Osteocyte (in vitro differentiated cells): ENCODE results near the gene OR52D1. TPM values are rescaled to one million over a fixed set of nuclear protein-coding genes. Genes with fewer than 3 reads are reported as not detected.

Experiments
- DNase-seq: peaks from one replicate; pipeline ENCODE4 v3.0.0; 2021; ENCODE audit warnings: mixed read lengths; ENCODE audit not compliant: unreplicated experiment; ENCODE audit errors: extremely low spot score
- H3K27ac Mint-ChIP-seq: one replicate; pipeline ENCODE4 v1.8.0; 2021; ENCODE audit warnings: mild to moderate bottlenecking, mixed read lengths; ENCODE audit not compliant: unreplicated experiment
- H3K27me3 Mint-ChIP-seq: one replicate; pipeline ENCODE4 v1.8.0; 2021; ENCODE audit warnings: mixed read lengths; ENCODE audit not compliant: unreplicated experiment
- H3K36me3 Mint-ChIP-seq: one replicate; pipeline ENCODE4 v1.8.0; 2021; ENCODE audit warnings: mixed read lengths; ENCODE audit not compliant: unreplicated experiment
- H3K4me1 Mint-ChIP-seq: one replicate; pipeline ENCODE4 v1.8.0; 2021; ENCODE audit warnings: mixed read lengths; ENCODE audit not compliant: unreplicated experiment
- H3K4me3 Mint-ChIP-seq: one replicate; pipeline ENCODE4 v1.8.0; 2021; ENCODE audit warnings: mild to moderate bottlenecking, moderate library complexity, mixed read lengths; ENCODE audit not compliant: unreplicated experiment
- H3K9me3 Mint-ChIP-seq: one replicate; pipeline ENCODE4 v1.8.0; 2021; ENCODE audit warnings: mixed read lengths; ENCODE audit not compliant: unreplicated experiment
- CTCF ChIP-seq: fragments of 200-600 bp; sonication (generic); IDR thresholded peaks from 2 replicates; pipeline ENCODE4 v1.5.0; 2021; ENCODE audit warnings: antibody characterized with exemption, mild to moderate bottlenecking, moderate library complexity
- total RNA-seq: library from RNA; stranded (reverse); gene quantifications from 2 replicates; pipeline ENCODE4 v1.2.1, GENCODE V29; 2021

OR52D1 gene
- total RNA-seq, 1 donor from 2014 or later = not detected

DNA sequence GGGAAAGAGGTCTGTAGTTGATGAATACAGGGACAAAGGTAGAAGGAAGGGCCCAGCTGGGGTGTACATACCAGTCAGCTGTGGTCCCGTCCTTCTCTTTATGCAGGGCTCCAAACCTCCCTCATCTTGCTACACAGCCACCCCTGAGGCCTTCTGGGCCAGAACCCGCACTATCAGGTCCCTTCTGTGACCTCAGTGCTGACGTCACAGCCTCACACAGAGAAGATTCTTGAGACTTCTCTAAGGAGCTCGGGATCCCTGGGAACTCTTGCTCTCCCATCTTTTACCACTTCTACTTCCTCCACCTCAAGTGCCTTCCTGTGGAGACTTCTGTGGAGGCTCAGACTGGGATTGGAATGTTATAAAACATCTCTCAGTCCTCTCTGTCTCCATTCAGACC, 21.3 kb downstream of the OR52D1 start, which contains the start of gene UBQLN3:
UBQLN3 (minus strand) TSS at position 155 of the 400 bp plus-strand sequence. CDS start 399 bp downstream, outside the sequence.
- Mint-ChIP-seq H3K27me3 (peaks cover 18% of the 10 kb centered on the region), H3K4me1 (no peaks in the 10 kb centered on the region), H3K4me3 (no peak within 1 kb of the TSS), H3K27ac (no peak within 1 kb of the TSS), H3K36me3 (no peaks in the 10 kb centered on the region), H3K9me3 (no peaks in the 10 kb centered on the region)
- DNase-seq = no peak
- no peak for TF ChIP-seq CTCF

DNA sequence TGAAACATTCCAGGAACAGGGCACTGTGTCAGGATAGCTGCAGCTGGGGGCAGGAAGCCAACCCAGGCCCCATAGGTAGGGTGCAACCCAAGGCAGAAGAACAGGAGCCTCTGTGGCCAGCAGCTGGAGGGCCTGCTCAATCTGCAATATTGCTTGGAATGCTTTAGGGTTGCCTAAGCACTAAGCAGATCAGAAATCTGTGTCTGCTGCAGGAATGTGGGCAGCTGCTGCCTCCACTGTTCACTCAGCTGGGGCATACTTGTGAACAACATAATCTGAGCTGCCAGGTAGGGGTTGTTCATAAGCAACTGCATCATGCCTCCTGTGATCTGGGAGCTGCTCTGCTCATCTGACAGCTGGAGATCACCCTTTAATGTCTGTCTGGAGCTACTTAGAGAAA, 26.4 kb downstream of the OR52D1 start:
- no peak overlapping the region for H3K4me3 Mint-ChIP-seq
- DNase-seq = no peak
- no peak overlapping the region for H3K27ac Mint-ChIP-seq
- H3K9me3 Mint-ChIP-seq = no peaks in the 10 kb centered on the region
- H3K27me3 Mint-ChIP-seq = peaks cover 18% of the 10 kb centered on the region
- no peaks in the 10 kb centered on the region for H3K36me3 Mint-ChIP-seq
- TF ChIP-seq CTCF = no peak
- H3K4me1 Mint-ChIP-seq = no peaks in the 10 kb centered on the region

DNA sequence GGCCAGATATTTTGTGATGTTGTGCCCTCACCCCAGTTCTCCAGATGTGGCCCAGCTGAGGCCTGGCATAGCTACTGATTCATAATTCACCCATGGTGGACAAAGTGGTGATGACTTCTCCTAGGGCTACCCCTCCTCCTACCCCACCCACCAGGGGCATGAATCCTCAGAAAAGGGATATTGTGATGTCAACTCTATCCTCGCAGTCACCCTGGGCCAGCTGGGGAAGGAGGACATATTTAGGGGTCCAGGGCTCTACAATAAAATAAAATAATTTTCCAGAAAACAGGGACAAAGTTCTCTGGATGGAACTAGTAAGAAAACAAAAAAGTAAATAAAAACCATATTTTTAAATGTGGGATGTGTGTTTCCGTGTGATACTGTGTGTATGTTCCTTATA, 28.1 kb downstream of the OR52D1 start, which contains the start of gene UBQLNL:
UBQLNL (minus strand) TSS at position 101 of the 400 bp plus-strand sequence. CDS start 258 bp downstream, outside the sequence.
- no peak within 1 kb of the TSS for H3K4me3 Mint-ChIP-seq
- TF ChIP-seq CTCF = no peak
- H3K4me1 Mint-ChIP-seq = no peaks in the 10 kb centered on the region
- H3K27ac Mint-ChIP-seq = no peak within 1 kb of the TSS
- H3K9me3 Mint-ChIP-seq = no peaks in the 10 kb centered on the region
- DNase-seq = no peak
- peaks cover 7% of the 10 kb centered on the region for H3K27me3 Mint-ChIP-seq
- no peaks in the 10 kb centered on the region for H3K36me3 Mint-ChIP-seq

DNA sequence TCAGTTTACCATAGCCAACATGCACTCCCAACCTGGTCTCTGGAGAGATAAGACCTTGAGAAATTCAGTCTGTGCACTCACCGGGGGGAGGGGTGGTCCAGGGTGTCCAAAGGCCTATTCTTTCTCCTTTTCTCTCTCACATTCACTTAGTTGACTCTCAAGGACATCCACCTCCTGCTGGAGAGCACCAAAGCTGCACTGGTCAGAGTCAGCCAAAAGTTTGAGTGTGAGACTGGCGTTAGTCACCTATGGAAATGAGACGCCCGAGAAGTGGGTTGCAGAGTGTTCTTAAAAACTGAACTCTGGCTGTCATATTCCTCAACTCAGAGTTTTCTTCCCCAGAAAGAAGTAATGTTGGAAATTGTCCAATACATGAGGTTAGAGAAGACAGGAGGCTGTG, 33.1 kb downstream of the OR52D1 start:
- no peak for TF ChIP-seq CTCF
- H3K27ac Mint-ChIP-seq = no peak overlapping the region
- DNase-seq = no peak

GRCh38 chr11:5522308-5522707, 33.8 kb downstream of the OR52D1 start:
- Mint-ChIP-seq H3K4me3 (no peak overlapping the region), H3K4me1 (no peaks in the 10 kb centered on the region), H3K9me3 (no peaks in the 10 kb centered on the region), H3K36me3 (no peaks in the 10 kb centered on the region), H3K27me3 (peaks cover 3% of the 10 kb centered on the region), H3K27ac (no peak overlapping the region)
- no peak for DNase-seq
- no peak for TF ChIP-seq CTCF

More for the DNA sequence above, 33.1 kb downstream of the OR52D1 start:
- H3K4me1 Mint-ChIP-seq = no peaks in the 10 kb centered on the region
- H3K9me3 Mint-ChIP-seq = no peaks in the 10 kb centered on the region
- no peak overlapping the region for H3K4me3 Mint-ChIP-seq
- H3K27me3 Mint-ChIP-seq = no peaks in the 10 kb centered on the region
- no peaks in the 10 kb centered on the region for H3K36me3 Mint-ChIP-seq
